ENCODE measurements around the gene PARD3. TPM values are rescaled to one million over a fixed set of nuclear protein-coding genes. Genes with fewer than 3 reads are reported as not detected.

PARD3 gene
- total and polyA plus RNA-seq, 2 donors (not counting 3 experiments of a cell fraction or from before 2014, with no cell fraction given), result 7.3 to 24.1 TPM

GRCh38 chr10:34590793-34591192 is 224.3 kb downstream of the PARD3 start:
- CTCF ChIA-PET, result no interaction called here
- no peaks in the 10 kb centered on the region for H3K79me2 ChIP-seq (ENCODE audit: control insufficient read depth, insufficient read depth, low read length)
- intact Hi-C loops (cut with micrococcal nuclease), result no loop called here
- no peak overlapping the region for H3K9ac ChIP-seq (replicated peaks; ENCODE audit: extremely low read depth, insufficient read depth, low read length)
- no peaks in the 10 kb centered on the region for H3K9me1 ChIP-seq (replicated peaks; ENCODE audit: control insufficient read depth, extremely low read depth, insufficient read depth, low read length)
- H3K4me2 ChIP-seq (ENCODE audit: insufficient read depth, low read length), result no peak overlapping the region
- dilution Hi-C loops (cut with MboI; ENCODE audit: extremely low pct_ligation_motif_present, low sequenced_read_pairs), result no loop called here
- no peak for FAIRE-seq
- H3K27ac ChIP-seq (ENCODE audit: insufficient read depth, low read depth, low read length), result no peak overlapping the region
- H3K4me3 ChIP-seq (replicated peaks in 1 of 3; ENCODE audit: insufficient read depth in 1 of 3, low read depth in 1 of 3, low read length in 3 of 3), result no peak overlapping the region
- H3K27me3 ChIP-seq (ENCODE audit: control insufficient read depth in 2 of 2, insufficient read depth in 2 of 2, low read length in 2 of 2), result no peaks in the 10 kb centered on the region
- no peak overlapping the region for H2AFZ ChIP-seq (ENCODE audit: low read depth, low read length)
- H3K36me3 ChIP-seq (ENCODE audit: control insufficient read depth in 2 of 2, extremely low read depth in 1 of 2, insufficient read depth in 2 of 2, low read length in 2 of 2), result no peaks in the 10 kb centered on the region
- no peak for DNase-seq (ENCODE audit: low read depth, low spot score)
- TF ChIP-seq POLR2AphosphoS5 (IDR thresholded peaks at IDR 0.05; ENCODE audit: insufficient read depth, low read depth, low read length), result no peak
- TF ChIP-seq FOS (IDR thresholded peaks at IDR 0.05; ENCODE audit: borderline replicate concordance, insufficient read depth, low read length), result no peak
- no peak for TF ChIP-seq MYC (IDR thresholded peaks at IDR 0.05; ENCODE audit: low read depth, low read length)
- no peak for TF ChIP-seq JUN (IDR thresholded peaks at IDR 0.05; ENCODE audit: borderline replicate concordance, insufficient read depth, insufficient read length, low read depth)
- TF ChIP-seq MAX (IDR thresholded peaks at IDR 0.05; ENCODE audit: insufficient read depth, insufficient read length), result no peak
- TF ChIP-seq POLR2A (IDR thresholded peaks at IDR 0.05; ENCODE audit: low read depth, low read length), result no peak
- no peak for TF ChIP-seq EZH2 (IDR thresholded peaks at IDR 0.05; ENCODE audit: borderline replicate concordance, low read depth, low read length, severe bottlenecking)
- no peak for TF ChIP-seq CTCF (IDR thresholded peaks at IDR 0.05; ENCODE audit: extremely low read depth in 1 of 2, insufficient read depth in 1 of 2, low read depth in 1 of 2, low read length in 2 of 2)
- no peak for TF ChIP-seq GATA2 (IDR thresholded peaks at IDR 0.05; ENCODE audit: insufficient read depth, insufficient read length, low read depth, low read length)
- BruUV-seq (replicated peaks), result no TSS peak
- no peaks in the 10 kb centered on the region for H3K4me1 ChIP-seq (ENCODE audit: control insufficient read depth, extremely low read depth, insufficient read depth, low read length)
- H4K20me1 ChIP-seq (replicated peaks; ENCODE audit: control insufficient read depth, extremely low read depth, insufficient read depth, low read length), result no peaks in the 10 kb centered on the region
- H3K9me3 ChIP-seq (replicated peaks; ENCODE audit: control insufficient read depth, insufficient read depth, low read length), result no peaks in the 10 kb centered on the region
- POLR2A ChIA-PET, result no interaction called here
